SK-N-SH treated with all-trans-retinoic acid at 6 μM for 48 hours (cell line): Measurements from ENCODE around the gene CYP3A7.

Experiments
- ATAC-seq: fragments of 200-7000 bp; cut with Tn5 transposase; 3 replicates; pipeline ENCODE4 v1.9.1; 2020; ENCODE audit warnings: mild to moderate bottlenecking, moderate library complexity
- ARNTL ChIP-seq: fragments of 450-650 bp; formaldehyde crosslinking; IDR thresholded peaks from 2 replicates; pipeline ENCODE4 v1.5.0; 2020; ENCODE audit warnings: low read depth, mild to moderate bottlenecking, moderate library complexity, borderline replicate concordance
- BACH2 ChIP-seq: fragments of 250-450 bp; sonication (Bioruptor Pico); IDR thresholded peaks from 2 replicates; pipeline ENCODE4 v1.9.0; 2021; ENCODE audit warnings: mild to moderate bottlenecking, borderline replicate concordance
- ESRRG ChIP-seq: fragments of 250-450 bp; sonication (Bioruptor Pico); IDR thresholded peaks from 2 replicates; pipeline ENCODE4 v1.6.1; 2021; ENCODE audit warnings: mild to moderate bottlenecking
- GLIS3 ChIP-seq: fragments of 250-450 bp; sonication (Bioruptor Pico); IDR thresholded peaks from 2 replicates; pipeline ENCODE4 v1.5.0; 2020; ENCODE audit warnings: mild to moderate bottlenecking, moderate library complexity
- ISL1 ChIP-seq: fragments of 250-450 bp; sonication (Bioruptor Pico); IDR thresholded peaks from 2 replicates; pipeline ENCODE4 v2.1.2; 2022; ENCODE audit warnings: mild to moderate bottlenecking, moderate library complexity
- OSR1 ChIP-seq: fragments of 250-450 bp; sonication (Bioruptor Pico); IDR thresholded peaks from 2 replicates; pipeline ENCODE4 v1.8.0; 2022; ENCODE audit warnings: moderate library complexity, mild to moderate bottlenecking, inconsistent platforms
- POU6F1 ChIP-seq: fragments of 250-450 bp; sonication (Bioruptor Pico); IDR thresholded peaks from 2 replicates; pipeline ENCODE4 v1.8.0; 2021; ENCODE audit warnings: low read depth, mild to moderate bottlenecking, moderate library complexity, borderline replicate concordance
- PPARA ChIP-seq: fragments of 250-450 bp; sonication (Bioruptor Pico); IDR thresholded peaks from 2 replicates; pipeline ENCODE4 v1.5.0; 2020; ENCODE audit warnings: mild to moderate bottlenecking, borderline replicate concordance
- RARB ChIP-seq: fragments of 250-450 bp; sonication (Bioruptor Pico); IDR thresholded peaks from 2 replicates; pipeline ENCODE4 v1.8.0; 2021; ENCODE audit warnings: mild to moderate bottlenecking, moderate library complexity
- SNAI2 ChIP-seq: fragments of 250-450 bp; sonication (Bioruptor Pico); IDR thresholded peaks from 2 replicates; pipeline ENCODE4 v1.5.0; 2020; ENCODE audit warnings: mild to moderate bottlenecking, moderate library complexity
- TCF4 ChIP-seq: fragments of 250-450 bp; sonication (Bioruptor Pico); IDR thresholded peaks from 2 replicates; pipeline ENCODE4 v1.8.0; 2021; ENCODE audit warnings: mild to moderate bottlenecking, moderate library complexity, borderline replicate concordance
- TOX ChIP-seq: fragments of 250-450 bp; sonication (Bioruptor Pico); IDR thresholded peaks from 2 replicates; pipeline ENCODE4 v1.8.0; 2021; ENCODE audit warnings: mild to moderate bottlenecking, moderate library complexity, borderline replicate concordance
- ZC3H10 ChIP-seq: fragments of 250-450 bp; sonication (Bioruptor Pico); IDR thresholded peaks from 2 replicates; pipeline ENCODE4 v1.5.1; 2021; ENCODE audit warnings: mild to moderate bottlenecking, moderate library complexity
- ZFP3 ChIP-seq: fragments of 250-450 bp; sonication (Bioruptor Pico); IDR thresholded peaks from 2 replicates; pipeline ENCODE4 v1.5.0; 2020; ENCODE audit warnings: mild to moderate bottlenecking, moderate library complexity
- ZFP30 ChIP-seq: fragments of 450-650 bp; formaldehyde crosslinking; IDR thresholded peaks from 2 replicates; pipeline ENCODE4 v1.5.0; 2022; ENCODE audit warnings: mild to moderate bottlenecking, moderate library complexity
- ZNF565 ChIP-seq: fragments of 450-650 bp; formaldehyde crosslinking; conservative IDR thresholded peaks from 2 replicates; pipeline ENCODE4 v1.5.0; 2020; ENCODE audit warnings: low read depth, mild to moderate bottlenecking, moderate library complexity
- ZNF70 ChIP-seq: fragments of 450-650 bp; formaldehyde crosslinking; IDR thresholded peaks from 2 replicates; pipeline ENCODE4 v1.5.0; 2020; ENCODE audit warnings: mild to moderate bottlenecking, moderate library complexity
- ZNF8 ChIP-seq: fragments of 450-650 bp; formaldehyde crosslinking; IDR thresholded peaks from 2 replicates; pipeline ENCODE4 v1.5.0; 2020; ENCODE audit warnings: mild to moderate bottlenecking, moderate library complexity
- TF ChIP-seq, protein P1 (sequence below): fragments of 250-450 bp; sonication (Bioruptor Pico); IDR thresholded peaks from 2 replicates; pipeline ENCODE4 v1.5.1; 2020; ENCODE audit warnings: low read depth, mild to moderate bottlenecking, moderate library complexity
- TF ChIP-seq, protein P2 (sequence below): fragments of 250-450 bp; sonication (Bioruptor Pico); IDR thresholded peaks from 2 replicates; pipeline ENCODE4 v1.5.1; 2021; ENCODE audit warnings: mild to moderate bottlenecking, moderate library complexity
- TF ChIP-seq, protein P3 (sequence below): fragments of 250-450 bp; sonication (Bioruptor Pico); IDR thresholded peaks from 2 replicates; pipeline ENCODE4 v1.8.0; 2020; ENCODE audit warnings: mild to moderate bottlenecking, moderate library complexity, borderline replicate concordance
- TF ChIP-seq, protein P4 (sequence below): fragments of 250-450 bp; sonication (Bioruptor Pico); IDR thresholded peaks from 2 replicates; pipeline ENCODE4 v1.5.0; 2020; ENCODE audit warnings: mild to moderate bottlenecking, moderate library complexity

The CYP3A7 gene

DNA sequence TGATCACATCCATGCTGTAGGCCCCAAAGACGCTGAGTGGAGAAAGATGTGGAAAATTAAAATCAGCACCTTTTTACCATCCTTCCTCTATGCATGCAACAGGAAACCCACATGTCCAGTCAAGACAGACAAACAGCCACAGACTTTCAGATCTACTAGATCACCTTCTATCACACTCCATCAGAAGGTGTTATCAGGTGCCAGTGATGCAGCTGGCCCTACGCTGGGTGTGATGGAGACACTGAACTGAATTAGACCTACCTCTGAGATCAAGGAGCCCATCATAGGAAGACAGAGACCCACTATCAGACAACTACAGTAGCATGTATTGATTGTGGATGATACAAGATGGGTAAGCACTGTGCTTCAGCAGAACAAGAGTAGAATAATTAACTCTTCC lies 33.5 kb upstream of the CYP3A7 start:
- no peak for TF ChIP-seq POU6F1 (CRISPR knock-in tag)
- TF ChIP-seq SNAI2 (CRISPR knock-in tag), result no peak
- no peak for TF ChIP-seq ESRRG (CRISPR knock-in tag)
- TF ChIP-seq, protein P1, sequence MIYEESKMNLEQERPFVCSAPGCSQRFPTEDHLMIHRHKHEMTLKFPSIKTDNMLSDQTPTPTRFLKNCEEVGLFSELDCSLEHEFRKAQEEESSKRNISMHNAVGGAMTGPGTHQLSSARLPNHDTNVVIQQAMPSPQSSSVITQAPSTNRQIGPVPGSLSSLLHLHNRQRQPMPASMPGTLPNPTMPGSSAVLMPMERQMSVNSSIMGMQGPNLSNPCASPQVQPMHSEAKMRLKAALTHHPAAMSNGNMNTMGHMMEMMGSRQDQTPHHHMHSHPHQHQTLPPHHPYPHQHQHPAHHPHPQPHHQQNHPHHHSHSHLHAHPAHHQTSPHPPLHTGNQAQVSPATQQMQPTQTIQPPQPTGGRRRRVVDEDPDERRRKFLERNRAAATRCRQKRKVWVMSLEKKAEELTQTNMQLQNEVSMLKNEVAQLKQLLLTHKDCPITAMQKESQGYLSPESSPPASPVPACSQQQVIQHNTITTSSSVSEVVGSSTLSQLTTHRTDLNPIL, result no peak
- TF ChIP-seq, protein P2, sequence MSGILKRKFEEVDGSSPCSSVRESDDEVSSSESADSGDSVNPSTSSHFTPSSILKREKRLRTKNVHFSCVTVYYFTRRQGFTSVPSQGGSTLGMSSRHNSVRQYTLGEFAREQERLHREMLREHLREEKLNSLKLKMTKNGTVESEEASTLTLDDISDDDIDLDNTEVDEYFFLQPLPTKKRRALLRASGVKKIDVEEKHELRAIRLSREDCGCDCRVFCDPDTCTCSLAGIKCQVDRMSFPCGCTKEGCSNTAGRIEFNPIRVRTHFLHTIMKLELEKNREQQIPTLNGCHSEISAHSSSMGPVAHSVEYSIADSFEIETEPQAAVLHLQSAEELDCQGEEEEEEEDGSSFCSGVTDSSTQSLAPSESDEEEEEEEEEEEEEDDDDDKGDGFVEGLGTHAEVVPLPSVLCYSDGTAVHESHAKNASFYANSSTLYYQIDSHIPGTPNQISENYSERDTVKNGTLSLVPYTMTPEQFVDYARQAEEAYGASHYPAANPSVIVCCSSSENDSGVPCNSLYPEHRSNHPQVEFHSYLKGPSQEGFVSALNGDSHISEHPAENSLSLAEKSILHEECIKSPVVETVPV, result no peak
- TF ChIP-seq ARNTL (CRISPR knock-in tag), result no peak
- no peak for TF ChIP-seq ISL1 (CRISPR knock-in tag)
- TF ChIP-seq, protein P3, sequence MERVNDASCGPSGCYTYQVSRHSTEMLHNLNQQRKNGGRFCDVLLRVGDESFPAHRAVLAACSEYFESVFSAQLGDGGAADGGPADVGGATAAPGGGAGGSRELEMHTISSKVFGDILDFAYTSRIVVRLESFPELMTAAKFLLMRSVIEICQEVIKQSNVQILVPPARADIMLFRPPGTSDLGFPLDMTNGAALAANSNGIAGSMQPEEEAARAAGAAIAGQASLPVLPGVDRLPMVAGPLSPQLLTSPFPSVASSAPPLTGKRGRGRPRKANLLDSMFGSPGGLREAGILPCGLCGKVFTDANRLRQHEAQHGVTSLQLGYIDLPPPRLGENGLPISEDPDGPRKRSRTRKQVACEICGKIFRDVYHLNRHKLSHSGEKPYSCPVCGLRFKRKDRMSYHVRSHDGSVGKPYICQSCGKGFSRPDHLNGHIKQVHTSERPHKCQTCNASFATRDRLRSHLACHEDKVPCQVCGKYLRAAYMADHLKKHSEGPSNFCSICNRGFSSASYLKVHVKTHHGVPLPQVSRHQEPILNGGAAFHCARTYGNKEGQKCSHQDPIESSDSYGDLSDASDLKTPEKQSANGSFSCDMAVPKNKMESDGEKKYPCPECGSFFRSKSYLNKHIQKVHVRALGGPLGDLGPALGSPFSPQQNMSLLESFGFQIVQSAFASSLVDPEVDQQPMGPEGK (CRISPR knock-in tag), result no peak
- TF ChIP-seq ZNF565 (CRISPR knock-in tag), result no peak
- TF ChIP-seq BACH2 (CRISPR knock-in tag), result no peak
- TF ChIP-seq ZNF70 (CRISPR knock-in tag), result no peak
- TF ChIP-seq TOX (CRISPR knock-in tag), result no peak
- TF ChIP-seq PPARA (CRISPR knock-in tag), result no peak
- no peak for TF ChIP-seq ZFP3 (CRISPR knock-in tag)
- TF ChIP-seq ZNF8, result no peak
- TF ChIP-seq RARB (CRISPR knock-in tag), result no peak
- TF ChIP-seq TCF4 (CRISPR knock-in tag), result no peak
- no peak for TF ChIP-seq GLIS3 (CRISPR knock-in tag)
- no peak for ATAC-seq

DNA sequence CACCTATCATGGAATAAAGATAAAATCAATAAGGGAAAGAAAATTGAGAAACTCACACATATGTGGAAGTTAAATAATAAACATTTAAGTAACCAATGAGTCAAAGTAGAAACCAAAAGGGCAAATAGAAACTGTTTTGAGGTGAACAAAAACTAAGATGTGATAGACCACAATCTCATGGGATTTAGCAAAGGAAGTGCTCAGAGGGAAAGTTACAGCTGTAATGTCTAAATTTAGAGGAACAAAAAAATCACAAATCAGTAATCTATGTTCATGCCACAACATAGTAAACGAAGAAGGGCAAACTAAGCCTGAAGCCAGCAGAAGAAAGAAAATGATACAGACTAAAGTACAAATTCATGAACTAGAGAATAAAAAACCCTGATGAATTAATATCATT lies 32.7 kb upstream of the CYP3A7 start:
- no peak for TF ChIP-seq TOX (CRISPR knock-in tag)
- no peak for TF ChIP-seq ZNF8
- TF ChIP-seq ZFP3 (CRISPR knock-in tag), result no peak
- TF ChIP-seq TCF4 (CRISPR knock-in tag), result no peak
- TF ChIP-seq POU6F1 (CRISPR knock-in tag), result no peak
- no peak for TF ChIP-seq RARB (CRISPR knock-in tag)
- TF ChIP-seq, protein P3 (CRISPR knock-in tag), result no peak
- TF ChIP-seq, protein P1, result no peak
- no peak for TF ChIP-seq ARNTL (CRISPR knock-in tag)
- TF ChIP-seq ZFP30 (CRISPR knock-in tag), result no peak
- TF ChIP-seq PPARA (CRISPR knock-in tag), result no peak
- no peak for TF ChIP-seq OSR1
- TF ChIP-seq ZNF70 (CRISPR knock-in tag), result no peak
- TF ChIP-seq, protein P4, sequence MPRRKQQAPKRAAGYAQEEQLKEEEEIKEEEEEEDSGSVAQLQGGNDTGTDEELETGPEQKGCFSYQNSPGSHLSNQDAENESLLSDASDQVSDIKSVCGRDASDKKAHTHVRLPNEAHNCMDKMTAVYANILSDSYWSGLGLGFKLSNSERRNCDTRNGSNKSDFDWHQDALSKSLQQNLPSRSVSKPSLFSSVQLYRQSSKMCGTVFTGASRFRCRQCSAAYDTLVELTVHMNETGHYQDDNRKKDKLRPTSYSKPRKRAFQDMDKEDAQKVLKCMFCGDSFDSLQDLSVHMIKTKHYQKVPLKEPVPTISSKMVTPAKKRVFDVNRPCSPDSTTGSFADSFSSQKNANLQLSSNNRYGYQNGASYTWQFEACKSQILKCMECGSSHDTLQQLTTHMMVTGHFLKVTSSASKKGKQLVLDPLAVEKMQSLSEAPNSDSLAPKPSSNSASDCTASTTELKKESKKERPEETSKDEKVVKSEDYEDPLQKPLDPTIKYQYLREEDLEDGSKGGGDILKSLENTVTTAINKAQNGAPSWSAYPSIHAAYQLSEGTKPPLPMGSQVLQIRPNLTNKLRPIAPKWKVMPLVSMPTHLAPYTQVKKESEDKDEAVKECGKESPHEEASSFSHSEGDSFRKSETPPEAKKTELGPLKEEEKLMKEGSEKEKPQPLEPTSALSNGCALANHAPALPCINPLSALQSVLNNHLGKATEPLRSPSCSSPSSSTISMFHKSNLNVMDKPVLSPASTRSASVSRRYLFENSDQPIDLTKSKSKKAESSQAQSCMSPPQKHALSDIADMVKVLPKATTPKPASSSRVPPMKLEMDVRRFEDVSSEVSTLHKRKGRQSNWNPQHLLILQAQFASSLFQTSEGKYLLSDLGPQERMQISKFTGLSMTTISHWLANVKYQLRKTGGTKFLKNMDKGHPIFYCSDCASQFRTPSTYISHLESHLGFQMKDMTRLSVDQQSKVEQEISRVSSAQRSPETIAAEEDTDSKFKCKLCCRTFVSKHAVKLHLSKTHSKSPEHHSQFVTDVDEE, result no peak
- TF ChIP-seq ISL1 (CRISPR knock-in tag), result no peak
- TF ChIP-seq GLIS3 (CRISPR knock-in tag), result no peak
- TF ChIP-seq ZC3H10, result no peak
- no peak for TF ChIP-seq BACH2 (CRISPR knock-in tag)
- no peak for ATAC-seq
